Hepatocyte (in vitro differentiated cells): Measurements from ENCODE around the gene SLC26A9.

ENCODE experiments used
- EZH2phosphoT487 ChIP-seq: fragments of 200-600 bp; sonication (generic); IDR thresholded peaks from one replicate; pipeline ENCODE4 v1.6.1; 2018; ENCODE audit warnings: antibody characterized with exemption, mild to moderate bottlenecking, low read depth, moderate library complexity; ENCODE audit not compliant: unreplicated experiment, severe bottlenecking
- TF ChIP-seq, protein P1 (sequence below): fragments of 200-600 bp; sonication (generic); IDR thresholded peaks from 2 replicates; pipeline ENCODE4 v1.5.1; 2016; ENCODE audit warnings: antibody characterized with exemption, mild to moderate bottlenecking; ENCODE audit not compliant: poor library complexity

DNA sequence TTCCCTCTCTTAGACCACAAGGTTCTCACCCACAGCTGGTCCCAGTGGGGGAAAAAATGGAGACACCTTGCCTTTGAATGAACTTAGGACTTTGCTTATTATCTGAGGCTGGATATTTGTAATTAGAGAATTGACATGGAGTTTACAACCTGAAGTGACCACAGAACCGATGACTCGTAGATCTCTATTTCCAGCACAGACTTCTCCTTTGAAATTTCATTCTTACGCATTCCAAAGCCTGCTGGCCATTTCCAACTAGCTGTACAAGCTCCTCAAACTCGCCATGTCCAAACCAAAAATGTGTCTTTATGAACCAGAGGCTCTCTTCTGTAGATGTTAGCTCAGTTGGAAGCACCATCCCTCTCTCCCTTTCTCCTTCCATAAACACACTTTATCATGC, 48.0 kb upstream of the SLC26A9 start:
- TF ChIP-seq, protein P1, sequence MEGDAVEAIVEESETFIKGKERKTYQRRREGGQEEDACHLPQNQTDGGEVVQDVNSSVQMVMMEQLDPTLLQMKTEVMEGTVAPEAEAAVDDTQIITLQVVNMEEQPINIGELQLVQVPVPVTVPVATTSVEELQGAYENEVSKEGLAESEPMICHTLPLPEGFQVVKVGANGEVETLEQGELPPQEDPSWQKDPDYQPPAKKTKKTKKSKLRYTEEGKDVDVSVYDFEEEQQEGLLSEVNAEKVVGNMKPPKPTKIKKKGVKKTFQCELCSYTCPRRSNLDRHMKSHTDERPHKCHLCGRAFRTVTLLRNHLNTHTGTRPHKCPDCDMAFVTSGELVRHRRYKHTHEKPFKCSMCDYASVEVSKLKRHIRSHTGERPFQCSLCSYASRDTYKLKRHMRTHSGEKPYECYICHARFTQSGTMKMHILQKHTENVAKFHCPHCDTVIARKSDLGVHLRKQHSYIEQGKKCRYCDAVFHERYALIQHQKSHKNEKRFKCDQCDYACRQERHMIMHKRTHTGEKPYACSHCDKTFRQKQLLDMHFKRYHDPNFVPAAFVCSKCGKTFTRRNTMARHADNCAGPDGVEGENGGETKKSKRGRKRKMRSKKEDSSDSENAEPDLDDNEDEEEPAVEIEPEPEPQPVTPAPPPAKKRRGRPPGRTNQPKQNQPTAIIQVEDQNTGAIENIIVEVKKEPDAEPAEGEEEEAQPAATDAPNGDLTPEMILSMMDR = no peak
- no peak for TF ChIP-seq EZH2phosphoT487
